Measurements from ENCODE around the gene VPS45. TPM values are rescaled to one million over a fixed set of nuclear protein-coding genes. Genes with fewer than 3 reads are reported as not detected.

The VPS45 gene
- total and polyA plus RNA-seq, 2 of the 4 experiments (the other 2 are of a cell fraction), result 32.4 to 33.3 TPM

- intact Hi-C loops (cut with micrococcal nuclease) (no loop called here), dilution Hi-C loops (cut with HindIII; ENCODE audit: low sequenced_read_pairs, unreplicated experiment) (no loop called here), in situ Hi-C loops (cut with MboI; ENCODE audit: low sequenced_read_pairs) (loop anchor here (5.0 kb wide), 2 partner anchors 94 to 204 kb away; no protein-coding TSS in a partner anchor)
- peaks cover 0 to 21% of the 10 kb centered on the region in 2 experiments; a peak in 3 of 4 replicates for H3K79me1 ChIP-seq (ENCODE audit: low read depth in 1 of 2, low read length in 2 of 2)
- H3K27ac ChIP-seq (ENCODE audit: insufficient read depth, low read length), result no peak overlapping the region
- H3K4me1 ChIP-seq (ENCODE audit: control insufficient read depth, insufficient read depth, low read length), result peaks cover 26% of the 10 kb centered on the region
- H3K56ac ChIP-seq (ENCODE audit: extremely low read depth, insufficient read depth, low read length), result no peak overlapping the region
- no peak overlapping the region for H3K18ac ChIP-seq (ENCODE audit: low read depth, low read length)
- no CpG with 5 or more reads among the region's 14 CpGs for WGBS, 2 experiments (ENCODE audit: extremely low coverage in 2 of 2, insufficient read length in 1 of 2)
- no peak overlapping the region for H4K5ac ChIP-seq (ENCODE audit: low read depth, low read length)
- peak overlapping the region; percentile 37 for H2AFZ ChIP-seq (replicated peaks; ENCODE audit: low read length, poor library complexity)
- peak overlapping the region; percentile 27; the same call in 1 of the 2 replicates for H2BK20ac ChIP-seq (ENCODE audit: low read depth, low read length)
- peak overlapping the region; percentile 74; the same call in 2 of the 3 replicates for H2BK15ac ChIP-seq (ENCODE audit: low read depth, low read length)
- no peak overlapping the region; the same call in 1 of the 2 replicates for H3K9ac ChIP-seq (ENCODE audit: low read depth, low read length)
- H3K9me3 ChIP-seq (ENCODE audit: control insufficient read depth, insufficient read depth, low read length), result no peaks in the 10 kb centered on the region
- H2BK120ac ChIP-seq (ENCODE audit: low read depth, low read length), result peak overlapping the region; percentile 23; the same call in 1 of the 2 replicates
- BruUV-seq (replicated peaks), result no TSS peak
- H3K14ac ChIP-seq (replicated peaks; ENCODE audit: low read depth, low read length), result no peak overlapping the region
- ChIA-PET POLR2A (ENCODE audit: unreplicated experiment) (interaction anchor here (0.6 kb wide), 1 partner anchor 122 kb away, joined by 3 read pairs; no protein-coding TSS in a partner anchor), CTCF (interaction anchor here (0.6 to 1.2 kb wide), 8 partner anchors 10 to 93 kb away, joined by 3 to 8 read pairs (median 3); no protein-coding TSS in a partner anchor)
- no peaks in the 10 kb centered on the region for H3K27me3 ChIP-seq (ENCODE audit: control insufficient read depth, insufficient read depth, low read length)
- no peak overlapping the region for H3K4me3 ChIP-seq (ENCODE audit: insufficient read depth, low read depth, low read length)
- ATAC-seq (ENCODE audit: low read depth), result no peak
- H2AK5ac ChIP-seq (ENCODE audit: low read depth, low read length), result peak overlapping the region; percentile 62; the same call in 1 of the 2 replicates
- H4K20me1 ChIP-seq (ENCODE audit: insufficient read depth, low read length), result no peaks in the 10 kb centered on the region
- no peaks in the 10 kb centered on the region for H3K36me3 ChIP-seq (ENCODE audit: control insufficient read depth, insufficient read depth, low read length)
- H2AK9ac ChIP-seq (replicated peaks; ENCODE audit: low read depth, low read length, poor library complexity), result peak overlapping the region; percentile 75
- DNase-seq, result peak; percentile 55
- H3K23ac ChIP-seq (ENCODE audit: low read depth, low read length), result no peak overlapping the region
- H4K8ac ChIP-seq (ENCODE audit: low read depth in 2 of 2, low read length in 2 of 2), result peak overlapping the region in 1 of 2 experiments; percentile 65; a peak in 1 of 4 replicates
- no peak overlapping the region for H3K4me2 ChIP-seq (ENCODE audit: low read depth, low read length)
- H4K91ac ChIP-seq (ENCODE audit: insufficient read depth, low read depth, low read length), result 0 out of 2 replicates have a peak overlapping the region, but pooled peaks have one; percentile 18
- peaks cover 19% of the 10 kb centered on the region for H3K9me1 ChIP-seq (ENCODE audit: insufficient read depth, low read length)
- peak overlapping the region; percentile 65; the same call in 1 of the 2 replicates for H3K4ac ChIP-seq (ENCODE audit: low read depth, low read length)
- no peak overlapping the region for H2BK5ac ChIP-seq (ENCODE audit: low read depth, low read length, poor library complexity, severe bottlenecking)
- TF ChIP-seq CHD1 (IDR thresholded peaks at IDR 0.05; ENCODE audit: low read depth, low read length) (no peak), RFX5 (IDR thresholded peaks at IDR 0.05; ENCODE audit: low read depth, low read length) (no peak), CEBPB (IDR thresholded peaks at IDR 0.05; ENCODE audit: low read depth, low read length) (no peak), FOS (IDR thresholded peaks at IDR 0.05; ENCODE audit: low read depth, low read length) (no peak), MXI1 (IDR thresholded peaks at IDR 0.05; ENCODE audit: borderline replicate concordance, low read depth, low read length) (no peak), BHLHE40 (IDR thresholded peaks at IDR 0.05; ENCODE audit: low read depth, low read length) (no peak), POLR2A (IDR thresholded peaks at IDR 0.05; ENCODE audit: low read depth, low read length) (no peak), NFE2L2 (IDR thresholded peaks at IDR 0.05; ENCODE audit: low read depth, low read length) (no peak), RAD21 (IDR thresholded peaks at IDR 0.05; ENCODE audit: low read length) (peak; percentile 74), MAFK (IDR thresholded peaks at IDR 0.05; ENCODE audit: low read depth, low read length) (no peak), SMC3 (IDR thresholded peaks at IDR 0.05; ENCODE audit: low read depth, low read length) (peak; percentile 75), MAZ (IDR thresholded peaks at IDR 0.05; ENCODE audit: borderline replicate concordance, low read depth, low read length) (peak; percentile 63; the same call in 1 of the 2 replicates)
- TF ChIP-seq, protein P1, sequence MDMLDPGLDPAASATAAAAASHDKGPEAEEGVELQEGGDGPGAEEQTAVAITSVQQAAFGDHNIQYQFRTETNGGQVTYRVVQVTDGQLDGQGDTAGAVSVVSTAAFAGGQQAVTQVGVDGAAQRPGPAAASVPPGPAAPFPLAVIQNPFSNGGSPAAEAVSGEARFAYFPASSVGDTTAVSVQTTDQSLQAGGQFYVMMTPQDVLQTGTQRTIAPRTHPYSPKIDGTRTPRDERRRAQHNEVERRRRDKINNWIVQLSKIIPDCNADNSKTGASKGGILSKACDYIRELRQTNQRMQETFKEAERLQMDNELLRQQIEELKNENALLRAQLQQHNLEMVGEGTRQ (IDR thresholded peaks at IDR 0.05; ENCODE audit: low read depth, low read length), result no peak
- TF ChIP-seq, protein P2, sequence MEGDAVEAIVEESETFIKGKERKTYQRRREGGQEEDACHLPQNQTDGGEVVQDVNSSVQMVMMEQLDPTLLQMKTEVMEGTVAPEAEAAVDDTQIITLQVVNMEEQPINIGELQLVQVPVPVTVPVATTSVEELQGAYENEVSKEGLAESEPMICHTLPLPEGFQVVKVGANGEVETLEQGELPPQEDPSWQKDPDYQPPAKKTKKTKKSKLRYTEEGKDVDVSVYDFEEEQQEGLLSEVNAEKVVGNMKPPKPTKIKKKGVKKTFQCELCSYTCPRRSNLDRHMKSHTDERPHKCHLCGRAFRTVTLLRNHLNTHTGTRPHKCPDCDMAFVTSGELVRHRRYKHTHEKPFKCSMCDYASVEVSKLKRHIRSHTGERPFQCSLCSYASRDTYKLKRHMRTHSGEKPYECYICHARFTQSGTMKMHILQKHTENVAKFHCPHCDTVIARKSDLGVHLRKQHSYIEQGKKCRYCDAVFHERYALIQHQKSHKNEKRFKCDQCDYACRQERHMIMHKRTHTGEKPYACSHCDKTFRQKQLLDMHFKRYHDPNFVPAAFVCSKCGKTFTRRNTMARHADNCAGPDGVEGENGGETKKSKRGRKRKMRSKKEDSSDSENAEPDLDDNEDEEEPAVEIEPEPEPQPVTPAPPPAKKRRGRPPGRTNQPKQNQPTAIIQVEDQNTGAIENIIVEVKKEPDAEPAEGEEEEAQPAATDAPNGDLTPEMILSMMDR (conservative IDR thresholded peaks at IDR 0.05; ENCODE audit: low read depth, low read length), result peak; percentile 73
These were observed 98.3 kb downstream of the VPS45 start for GRCh38 chr1:150165622-150166612.
